Activated naive CD4-positive, alpha-beta T cell treated with anti-CD3 and anti-CD28 coated beads, Interleukin-2, amount 10 ng/mL, durations not matched to agents 7 days and 5 days (primary cell): ENCODE measurements around the gene KIF26B.

ENCODE experiments used
- CTCF ChIA-PET: fragments of 350-600 bp; sonication (Branson Sonifier 250); formaldehyde crosslinking; loops from one replicate; lab custom pipeline; 2021; ENCODE audit warnings: antibody characterized with exemption; lab: Charles Lee
- DNase-seq: peaks from one replicate; pipeline ENCODE4 v3.0.0-alpha.2; 2020
- H3K27ac Mint-ChIP-seq: one replicate; pipeline ENCODE4 v1.8.0; 2021; ENCODE audit warnings: mild to moderate bottlenecking, moderate library complexity, mixed read lengths
- H3K27me3 Mint-ChIP-seq: one replicate; pipeline ENCODE4 v1.8.0; 2021; ENCODE audit warnings: mild to moderate bottlenecking, mixed read lengths
- H3K36me3 Mint-ChIP-seq: one replicate; pipeline ENCODE4 v1.8.0; 2021; ENCODE audit warnings: mixed read lengths
- H3K4me1 Mint-ChIP-seq: one replicate; pipeline ENCODE4 v1.8.0; 2021; ENCODE audit warnings: mixed read lengths
- H3K4me3 Mint-ChIP-seq: one replicate; pipeline ENCODE4 v1.8.0; 2021; ENCODE audit warnings: mild to moderate bottlenecking, moderate library complexity, mixed read lengths
- H3K9me3 Mint-ChIP-seq: one replicate; pipeline ENCODE4 v1.8.0; 2021; ENCODE audit warnings: mixed read lengths

The KIF26B gene

GRCh38 chr1:245561665-245562234 is 407.0 kb downstream of the KIF26B start:
- Mint-ChIP-seq H3K4me3 (no peak overlapping the region), H3K9me3 (no peaks in the 10 kb centered on the region), H3K27me3 (peaks cover 4% of the 10 kb centered on the region), H3K4me1 (no peaks in the 10 kb centered on the region), H3K36me3 (no peaks in the 10 kb centered on the region), H3K27ac (no peak overlapping the region)
- CTCF ChIA-PET = no interaction called here
- no peak for DNase-seq

- Mint-ChIP-seq H3K9me3 (no peaks in the 10 kb centered on the region), H3K27me3 (no peaks in the 10 kb centered on the region), H3K27ac (no peak overlapping the region), H3K4me3 (no peak overlapping the region), H3K4me1 (no peaks in the 10 kb centered on the region), H3K36me3 (no peaks in the 10 kb centered on the region)
- CTCF ChIA-PET = no interaction called here
- no peak for DNase-seq
Observed at GRCh38 chr1:245566134-245566533, 411.3 kb downstream of the KIF26B start.

- CTCF ChIA-PET = no interaction called here
- Mint-ChIP-seq H3K9me3 (no peaks in the 10 kb centered on the region), H3K27me3 (no peaks in the 10 kb centered on the region), H3K36me3 (no peaks in the 10 kb centered on the region), H3K4me3 (no peak overlapping the region), H3K4me1 (no peaks in the 10 kb centered on the region), H3K27ac (no peak overlapping the region)
- no peak for DNase-seq
Observed at GRCh38 chr1:245566952-245567351, 412.2 kb downstream of the KIF26B start.

DNA sequence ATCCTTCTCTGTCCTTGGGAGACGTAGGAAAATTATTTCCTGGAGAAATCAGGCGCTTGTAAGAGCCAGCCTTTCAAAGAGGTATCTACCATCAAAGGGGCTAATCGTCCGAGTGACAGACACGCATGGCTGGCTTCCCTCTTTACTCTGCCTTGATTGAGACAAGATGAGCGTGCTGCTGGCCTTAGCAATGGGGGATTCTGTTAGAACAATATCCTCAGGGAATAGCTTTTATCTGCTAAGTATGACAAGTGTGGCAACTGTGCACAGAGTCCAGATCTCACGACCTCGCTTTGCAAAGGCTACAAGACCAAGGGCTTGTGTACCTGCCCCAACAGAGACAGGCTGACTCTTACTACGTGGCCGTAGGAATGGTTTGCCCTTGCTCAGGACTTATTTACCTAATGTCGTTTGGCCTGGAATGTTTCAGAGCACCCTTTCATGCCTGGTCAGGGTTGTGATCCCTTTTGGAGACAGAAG is 417.1 kb downstream of the KIF26B start:
- CTCF ChIA-PET = no interaction called here
- H3K27ac Mint-ChIP-seq = no peak overlapping the region

DNA sequence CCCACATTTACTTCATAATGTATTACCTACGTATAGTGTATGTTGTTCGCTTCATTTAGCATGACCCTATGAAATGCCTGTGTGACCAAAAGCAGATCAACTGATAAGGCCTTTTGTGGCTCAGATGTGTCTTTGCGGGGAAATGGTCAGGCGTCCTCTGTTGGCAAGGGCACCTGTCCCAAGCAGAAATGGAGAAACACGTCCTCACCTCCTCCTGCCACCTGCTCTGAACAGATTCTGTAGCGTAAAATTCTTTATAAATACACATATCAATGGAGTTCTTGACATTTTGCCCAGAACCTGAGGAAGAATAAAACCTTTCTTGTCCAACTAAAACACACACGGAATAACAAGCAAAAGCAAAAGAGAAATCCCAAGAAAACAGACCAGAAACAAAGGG is 417.9 kb downstream of the KIF26B start:
- Mint-ChIP-seq H3K27me3 (no peaks in the 10 kb centered on the region), H3K9me3 (no peaks in the 10 kb centered on the region), H3K27ac (no peak overlapping the region), H3K4me1 (no peaks in the 10 kb centered on the region), H3K36me3 (no peaks in the 10 kb centered on the region), H3K4me3 (no peak overlapping the region)
- no peak for DNase-seq
- CTCF ChIA-PET = no interaction called here

More for the DNA sequence above, 417.1 kb downstream of the KIF26B start:
- no peaks in the 10 kb centered on the region for H3K9me3 Mint-ChIP-seq
- no peaks in the 10 kb centered on the region for H3K27me3 Mint-ChIP-seq
- no peaks in the 10 kb centered on the region for H3K36me3 Mint-ChIP-seq
- H3K4me1 Mint-ChIP-seq = no peaks in the 10 kb centered on the region
- H3K4me3 Mint-ChIP-seq = no peak overlapping the region
- no peak for DNase-seq

- Mint-ChIP-seq H3K27me3 (no peaks in the 10 kb centered on the region), H3K36me3 (no peaks in the 10 kb centered on the region), H3K4me1 (no peaks in the 10 kb centered on the region), H3K9me3 (no peaks in the 10 kb centered on the region), H3K27ac (no peak overlapping the region), H3K4me3 (no peak overlapping the region)
- no peak for DNase-seq
- CTCF ChIA-PET = no interaction called here
Observed at GRCh38 chr1:245575710-245576109, 420.9 kb downstream of the KIF26B start.

- H3K36me3 Mint-ChIP-seq = no peaks in the 10 kb centered on the region
- no peak for DNase-seq
- H3K9me3 Mint-ChIP-seq = no peaks in the 10 kb centered on the region
- CTCF ChIA-PET = no interaction called here
- no peak overlapping the region for H3K4me3 Mint-ChIP-seq
- H3K4me1 Mint-ChIP-seq = no peaks in the 10 kb centered on the region
- H3K27me3 Mint-ChIP-seq = no peaks in the 10 kb centered on the region
- H3K27ac Mint-ChIP-seq = no peak overlapping the region
Observed at GRCh38 chr1:245576323-245576722, 421.5 kb downstream of the KIF26B start.

DNA sequence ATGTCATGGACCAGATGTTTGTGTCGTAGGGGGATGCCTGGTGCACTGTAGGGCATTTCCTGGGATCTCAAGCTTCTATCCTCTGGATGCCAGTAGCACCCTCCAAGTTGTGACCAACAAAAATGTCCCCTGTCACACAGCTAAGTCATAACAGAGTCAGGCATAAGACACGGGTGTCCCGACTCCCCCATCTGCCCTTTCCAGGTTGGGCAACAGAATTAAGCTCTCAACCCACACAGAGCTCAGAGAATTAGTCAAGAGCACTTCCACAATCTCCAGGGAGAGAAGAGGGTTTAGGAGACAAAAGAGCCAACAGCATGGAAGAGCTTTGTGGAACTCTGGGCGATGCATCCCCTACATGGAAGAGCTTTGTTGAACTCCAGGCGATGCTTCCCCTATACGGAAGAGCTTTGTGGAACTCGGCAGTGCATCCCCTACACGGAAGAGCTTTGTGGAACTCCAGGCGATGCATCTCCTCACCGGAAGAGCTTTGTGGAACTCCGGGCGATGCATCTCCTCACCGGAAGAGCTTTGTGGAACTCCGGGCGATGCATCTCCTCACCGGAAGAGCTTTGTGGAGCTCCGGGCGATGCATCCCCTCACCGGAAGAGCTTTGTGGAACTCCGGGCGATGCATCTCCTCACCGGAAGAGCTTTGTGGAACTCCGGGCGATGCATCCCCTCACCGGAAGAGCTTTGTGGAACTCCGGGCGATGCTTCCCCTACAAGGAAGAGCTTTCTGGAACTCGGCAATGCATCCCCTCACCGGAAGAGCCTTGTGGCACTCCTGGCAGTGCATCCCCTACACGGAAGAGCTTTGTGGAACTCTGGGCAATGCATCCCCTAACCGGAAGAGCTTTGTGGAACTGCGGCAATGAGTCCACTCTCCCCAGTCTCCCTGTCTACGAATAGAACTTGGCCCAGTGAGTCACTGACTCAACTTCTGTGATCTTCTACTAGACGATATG is 422.7 kb downstream of the KIF26B start:
- H3K36me3 Mint-ChIP-seq = no peaks in the 10 kb centered on the region
- H3K4me3 Mint-ChIP-seq = no peak overlapping the region
- no peaks in the 10 kb centered on the region for H3K27me3 Mint-ChIP-seq
- no peaks in the 10 kb centered on the region for H3K4me1 Mint-ChIP-seq
- no peak overlapping the region for H3K27ac Mint-ChIP-seq
- CTCF ChIA-PET = interaction anchor here (1.2 kb wide), 1 partner anchor 25 kb away, joined by 3 read pairs; no protein-coding TSS in a partner anchor
- DNase-seq = no peak
- H3K9me3 Mint-ChIP-seq = no peaks in the 10 kb centered on the region

GRCh38 chr1:245578308-245578707 is 423.5 kb downstream of the KIF26B start:
- no peaks in the 10 kb centered on the region for H3K4me1 Mint-ChIP-seq
- H3K36me3 Mint-ChIP-seq = no peaks in the 10 kb centered on the region
- no peak overlapping the region for H3K4me3 Mint-ChIP-seq
- H3K27ac Mint-ChIP-seq = no peak overlapping the region
- CTCF ChIA-PET = interaction anchor here (1.2 kb wide), 1 partner anchor 26 kb away, joined by 3 read pairs; no protein-coding TSS in a partner anchor
- no peaks in the 10 kb centered on the region for H3K27me3 Mint-ChIP-seq
- no peak for DNase-seq
- no peaks in the 10 kb centered on the region for H3K9me3 Mint-ChIP-seq

DNA sequence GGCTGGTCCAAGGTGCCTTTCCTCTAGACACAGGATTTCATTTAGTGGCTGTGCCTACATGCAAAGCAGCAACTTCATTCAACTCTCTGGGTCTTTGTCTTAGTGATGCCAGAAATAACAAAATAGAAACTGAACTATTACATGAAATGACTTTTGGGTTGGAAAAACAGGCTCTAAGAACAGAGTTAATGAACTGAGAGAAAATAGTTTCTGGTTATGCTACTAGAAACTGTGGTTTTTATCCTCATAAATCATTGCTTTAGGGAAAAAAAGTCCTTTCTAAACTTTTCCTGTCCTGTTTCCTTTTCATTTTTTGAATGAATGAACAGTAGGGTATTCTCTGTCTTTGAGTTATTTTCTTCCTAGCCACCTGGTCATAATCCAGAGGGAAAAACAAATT is 424.0 kb downstream of the KIF26B start:
- H3K27ac Mint-ChIP-seq = no peak overlapping the region

DNA sequence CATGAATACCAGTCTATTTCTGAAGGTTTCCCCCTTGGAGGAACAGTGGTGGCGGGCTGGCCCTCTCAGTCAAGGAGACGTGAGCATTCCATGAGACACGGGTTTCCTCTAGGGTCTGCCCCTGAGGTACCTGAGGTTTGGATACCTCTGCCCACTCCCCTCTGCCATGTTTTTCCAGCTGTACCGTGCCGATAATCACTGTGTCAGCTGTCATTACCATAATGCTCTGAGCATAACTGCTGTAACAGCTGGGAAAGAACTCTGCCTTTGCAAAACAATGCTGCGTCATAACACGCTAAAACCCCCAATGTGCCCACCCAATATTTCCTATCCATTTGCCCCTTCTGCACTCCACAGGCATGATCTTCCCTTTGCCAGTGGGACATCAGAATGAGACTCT is 425.1 kb downstream of the KIF26B start:
- Mint-ChIP-seq H3K4me1 (no peaks in the 10 kb centered on the region), H3K9me3 (no peaks in the 10 kb centered on the region), H3K4me3 (no peak overlapping the region), H3K36me3 (no peaks in the 10 kb centered on the region), H3K27ac (no peak overlapping the region), H3K27me3 (no peaks in the 10 kb centered on the region)
- DNase-seq = no peak
- CTCF ChIA-PET = no interaction called here

More for the DNA sequence above, 424.0 kb downstream of the KIF26B start:
- no peak for DNase-seq
- Mint-ChIP-seq H3K27me3 (no peaks in the 10 kb centered on the region), H3K4me3 (no peak overlapping the region), H3K4me1 (no peaks in the 10 kb centered on the region), H3K36me3 (no peaks in the 10 kb centered on the region), H3K9me3 (no peaks in the 10 kb centered on the region)
- CTCF ChIA-PET = no interaction called here

GRCh38 chr1:245580651-245581050 is 425.9 kb downstream of the KIF26B start:
- CTCF ChIA-PET = no interaction called here
- Mint-ChIP-seq H3K27me3 (no peaks in the 10 kb centered on the region), H3K36me3 (no peaks in the 10 kb centered on the region), H3K27ac (no peak overlapping the region), H3K9me3 (no peaks in the 10 kb centered on the region), H3K4me3 (no peak overlapping the region), H3K4me1 (no peaks in the 10 kb centered on the region)
- DNase-seq = no peak

GRCh38 chr1:245582026-245582425 is 427.2 kb downstream of the KIF26B start:
- no peaks in the 10 kb centered on the region for H3K9me3 Mint-ChIP-seq
- no peak for DNase-seq
- CTCF ChIA-PET = no interaction called here
- H3K27ac Mint-ChIP-seq = no peak overlapping the region
- no peaks in the 10 kb centered on the region for H3K27me3 Mint-ChIP-seq
- H3K4me3 Mint-ChIP-seq = no peak overlapping the region
- H3K4me1 Mint-ChIP-seq = no peaks in the 10 kb centered on the region
- no peaks in the 10 kb centered on the region for H3K36me3 Mint-ChIP-seq

GRCh38 chr1:245583081-245583480 is 428.3 kb downstream of the KIF26B start:
- no peak overlapping the region for H3K27ac Mint-ChIP-seq
- DNase-seq = no peak
- H3K36me3 Mint-ChIP-seq = no peaks in the 10 kb centered on the region
- CTCF ChIA-PET = no interaction called here
- H3K9me3 Mint-ChIP-seq = no peaks in the 10 kb centered on the region
- H3K4me1 Mint-ChIP-seq = no peaks in the 10 kb centered on the region
- H3K27me3 Mint-ChIP-seq = no peaks in the 10 kb centered on the region
- H3K4me3 Mint-ChIP-seq = no peak overlapping the region
